Measurements from ENCODE around the gene IRAG1. TPM values are rescaled to one million over a fixed set of nuclear protein-coding genes. Genes with fewer than 3 reads are reported as not detected.

The IRAG1 gene
- total and polyA plus RNA-seq, 2 of the 13 experiments (the other 11 are each of a cell fraction or from before 2014, with no cell fraction given) = 0.13 to 0.20 TPM

DNA sequence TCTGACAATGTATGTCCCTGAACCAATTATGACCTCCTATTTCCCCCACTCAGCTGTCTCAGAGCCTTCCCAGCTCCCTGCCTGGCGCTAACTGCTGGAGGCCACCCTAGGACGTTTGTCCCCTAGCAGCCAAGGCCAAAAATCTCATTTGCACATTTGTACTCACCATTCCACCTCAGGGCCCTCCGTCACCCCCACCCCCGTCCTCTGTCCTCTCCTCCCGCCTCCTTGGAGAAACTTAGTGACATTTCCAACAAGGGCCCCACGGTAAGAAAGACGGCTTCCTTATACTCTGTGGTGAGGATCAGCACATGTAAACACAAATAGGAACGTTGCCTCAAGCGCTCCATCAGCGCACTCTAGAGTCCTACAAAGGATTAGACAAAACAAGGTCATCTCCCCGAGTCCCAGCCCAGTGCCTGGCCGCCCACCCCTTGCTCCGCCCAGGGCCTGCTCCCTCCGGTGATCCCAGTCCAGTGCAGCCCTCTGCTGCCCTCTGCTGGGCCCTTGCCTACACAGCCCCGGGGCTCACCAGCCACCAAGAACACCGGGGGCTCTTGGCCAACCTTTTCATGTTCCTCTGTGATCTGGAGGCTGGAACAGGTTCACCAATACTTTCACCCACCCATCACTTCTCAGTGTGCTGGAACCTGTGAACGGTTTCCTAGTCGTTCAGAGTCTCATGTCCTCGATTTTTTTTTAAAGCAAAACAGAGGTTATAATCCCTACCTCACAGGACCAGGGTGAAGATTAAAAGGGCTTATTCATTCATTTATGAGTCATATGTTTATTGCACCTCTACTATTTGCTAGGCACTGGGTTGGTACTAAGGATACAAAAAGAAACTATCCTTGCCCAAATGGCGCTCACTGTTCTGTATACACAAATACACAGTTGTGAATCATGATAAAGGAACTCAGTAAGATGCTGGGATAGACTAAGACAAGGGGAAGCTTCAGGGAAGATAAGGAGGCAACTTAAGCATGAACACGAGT is 42.2 kb upstream of the IRAG1 start (continued):
- TF ChIP-seq ZNF605 (CRISPR knock-in tag; IDR thresholded peaks at IDR 0.05) (peak; percentile 49; the same call in 1 of the 2 replicates), LCORL (IDR thresholded peaks at IDR 0.05) (no peak), LCORL (CRISPR knock-in tag; IDR thresholded peaks at IDR 0.05) (peak; percentile 65), ZNF652 (CRISPR knock-in tag; IDR thresholded peaks at IDR 0.05; ENCODE audit: borderline replicate concordance, low read depth) (no peak), DDIT3 (CRISPR knock-in tag; IDR thresholded peaks at IDR 0.05) (no peak), ZMAT5 (CRISPR knock-in tag; IDR thresholded peaks at IDR 0.05; ENCODE audit: borderline replicate concordance, low read depth) (no peak), SIN3A (IDR thresholded peaks at IDR 0.05; ENCODE audit: borderline replicate concordance, low read depth, low read length) (no peak), ZFP1 (CRISPR knock-in tag; IDR thresholded peaks at IDR 0.05) (0 out of 2 replicates have a peak, but pooled peaks have one; percentile 29), ZNF468 (CRISPR knock-in tag; IDR thresholded peaks at IDR 0.05) (no peak), NFIC (IDR thresholded peaks at IDR 0.05; ENCODE audit: low read length) (no peak), IRX3 (CRISPR knock-in tag; IDR thresholded peaks at IDR 0.05; ENCODE audit: borderline replicate concordance, low read depth) (no peak), ZBTB34 (CRISPR knock-in tag; IDR thresholded peaks at IDR 0.05) (no peak), SALL1 (CRISPR knock-in tag; IDR thresholded peaks at IDR 0.05) (peak; percentile 74), HNF4G (IDR thresholded peaks at IDR 0.05; ENCODE audit: borderline replicate concordance, low read depth, low read length) (no peak), HNF4G (CRISPR knock-in tag; IDR thresholded peaks at IDR 0.05; ENCODE audit: borderline replicate concordance, low read depth) (no peak), ZNF33A (CRISPR knock-in tag; IDR thresholded peaks at IDR 0.05; ENCODE audit: borderline replicate concordance) (no peak), PITX1 (CRISPR knock-in tag; IDR thresholded peaks at IDR 0.05) (peak; percentile 60; the same call in 1 of the 2 replicates), KLF12 (CRISPR knock-in tag; IDR thresholded peaks at IDR 0.05; ENCODE audit: borderline replicate concordance) (no peak), TBX2 (CRISPR knock-in tag; IDR thresholded peaks at IDR 0.05; ENCODE audit: borderline replicate concordance) (no peak)
- TF ChIP-seq, protein P1, sequence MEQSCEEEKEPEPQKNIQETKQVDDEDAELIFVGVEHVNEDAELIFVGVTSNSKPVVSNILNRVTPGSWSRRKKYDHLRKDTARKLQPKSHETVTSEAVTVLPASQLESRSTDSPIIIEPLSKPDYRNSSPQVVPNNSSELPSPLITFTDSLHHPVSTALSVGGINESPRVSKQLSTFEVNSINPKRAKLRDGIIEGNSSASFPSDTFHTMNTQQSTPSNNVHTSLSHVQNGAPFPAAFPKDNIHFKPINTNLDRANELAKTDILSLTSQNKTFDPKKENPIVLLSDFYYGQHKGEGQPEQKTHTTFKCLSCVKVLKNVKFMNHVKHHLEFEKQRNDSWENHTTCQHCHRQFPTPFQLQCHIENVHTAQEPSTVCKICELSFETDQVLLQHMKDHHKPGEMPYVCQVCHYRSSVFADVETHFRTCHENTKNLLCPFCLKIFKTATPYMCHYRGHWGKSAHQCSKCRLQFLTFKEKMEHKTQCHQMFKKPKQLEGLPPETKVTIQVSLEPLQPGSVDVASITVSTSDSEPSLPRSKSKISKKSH (CRISPR knock-in tag; IDR thresholded peaks at IDR 0.05; ENCODE audit: borderline replicate concordance) = no peak; the same call in 1 of the 2 replicates
- TF ChIP-seq, protein P2, sequence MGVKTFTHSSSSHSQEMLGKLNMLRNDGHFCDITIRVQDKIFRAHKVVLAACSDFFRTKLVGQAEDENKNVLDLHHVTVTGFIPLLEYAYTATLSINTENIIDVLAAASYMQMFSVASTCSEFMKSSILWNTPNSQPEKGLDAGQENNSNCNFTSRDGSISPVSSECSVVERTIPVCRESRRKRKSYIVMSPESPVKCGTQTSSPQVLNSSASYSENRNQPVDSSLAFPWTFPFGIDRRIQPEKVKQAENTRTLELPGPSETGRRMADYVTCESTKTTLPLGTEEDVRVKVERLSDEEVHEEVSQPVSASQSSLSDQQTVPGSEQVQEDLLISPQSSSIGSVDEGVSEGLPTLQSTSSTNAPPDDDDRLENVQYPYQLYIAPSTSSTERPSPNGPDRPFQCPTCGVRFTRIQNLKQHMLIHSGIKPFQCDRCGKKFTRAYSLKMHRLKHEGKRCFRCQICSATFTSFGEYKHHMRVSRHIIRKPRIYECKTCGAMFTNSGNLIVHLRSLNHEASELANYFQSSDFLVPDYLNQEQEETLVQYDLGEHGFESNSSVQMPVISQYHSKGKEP (CRISPR knock-in tag; IDR thresholded peaks at IDR 0.05) = no peak
- TF ChIP-seq, protein P3, sequence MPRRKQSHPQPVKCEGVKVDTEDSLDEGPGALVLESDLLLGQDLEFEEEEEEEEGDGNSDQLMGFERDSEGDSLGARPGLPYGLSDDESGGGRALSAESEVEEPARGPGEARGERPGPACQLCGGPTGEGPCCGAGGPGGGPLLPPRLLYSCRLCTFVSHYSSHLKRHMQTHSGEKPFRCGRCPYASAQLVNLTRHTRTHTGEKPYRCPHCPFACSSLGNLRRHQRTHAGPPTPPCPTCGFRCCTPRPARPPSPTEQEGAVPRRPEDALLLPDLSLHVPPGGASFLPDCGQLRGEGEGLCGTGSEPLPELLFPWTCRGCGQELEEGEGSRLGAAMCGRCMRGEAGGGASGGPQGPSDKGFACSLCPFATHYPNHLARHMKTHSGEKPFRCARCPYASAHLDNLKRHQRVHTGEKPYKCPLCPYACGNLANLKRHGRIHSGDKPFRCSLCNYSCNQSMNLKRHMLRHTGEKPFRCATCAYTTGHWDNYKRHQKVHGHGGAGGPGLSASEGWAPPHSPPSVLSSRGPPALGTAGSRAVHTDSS (CRISPR knock-in tag; conservative IDR thresholded peaks at IDR 0.05) = no peak
